ENCODE data around the gene PLEKHD1. TPM values are rescaled to one million over a fixed set of nuclear protein-coding genes. Genes with fewer than 3 reads are reported as not detected.

Gene PLEKHD1
- total RNA-seq, 1 experiment from 2014 or later = 0.06 TPM

Other genes starting within 250 kb of the PLEKHD1 start
- 5.1 and 5.6 TPM in 2 replicates for gene GALNT16, start 224.6 kb upstream of the PLEKHD1 start, total RNA-seq (2014; rRNA removed)
- 147 and 159 TPM in 2 replicates for gene ERH, start 86.4 kb upstream of the PLEKHD1 start, total RNA-seq (2014; rRNA removed)
- gene SLC39A9, start 86.0 kb upstream of the PLEKHD1 start, total RNA-seq (2014; rRNA removed) = 73.9 and 76.1 TPM in 2 replicates
- not detected in 2 replicates for gene CCDC177, start 90.1 kb downstream of the PLEKHD1 start, total RNA-seq (2014; rRNA removed)
- gene SUSD6, start 126.9 kb downstream of the PLEKHD1 start, total RNA-seq (2014; rRNA removed) = 4.9 and 6.8 TPM in 2 replicates